ENCODE results near the gene VGLL4.
"Not testable (repeated sequence)": the region's sequence is repeated elsewhere in the genome, so short reads cannot be mapped to it uniquely, and the experiment has no call there.

Gene VGLL4

DNA sequence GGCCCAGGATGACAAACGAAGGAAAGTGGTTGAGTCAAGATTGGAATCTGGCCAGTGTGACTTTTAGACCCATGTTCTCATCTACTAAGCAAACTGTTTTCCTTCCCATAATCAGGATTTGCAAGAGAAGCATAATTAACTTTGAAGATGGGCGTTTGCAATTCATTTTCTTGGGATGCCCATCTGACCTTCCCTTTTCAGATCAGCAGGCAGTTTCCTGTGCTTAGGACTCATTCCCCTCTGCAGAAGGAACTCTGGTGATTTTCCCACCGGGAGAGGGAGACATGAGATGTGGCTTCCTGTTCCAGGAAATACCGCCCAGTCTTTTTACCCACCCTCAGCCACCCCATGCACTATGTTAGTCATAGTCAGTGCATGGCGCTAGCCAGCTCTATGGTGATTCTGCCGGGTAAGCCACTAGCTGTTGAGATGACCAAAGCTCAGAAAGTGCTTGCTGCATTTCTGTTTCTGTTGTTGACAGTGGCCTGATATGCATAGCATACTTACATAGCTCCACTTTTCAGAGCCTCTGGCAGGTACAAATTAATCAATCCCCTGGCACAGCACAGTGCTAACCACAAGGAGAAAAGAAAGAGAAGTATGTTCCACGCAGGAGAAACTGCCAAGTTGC, 129.4 kb downstream of the VGLL4 start:
- H4K20me1 ChIP-seq (ENCODE audit: low read depth, low read length), result no peaks in the 10 kb centered on the region
- no peak overlapping the region for H3K4me3 ChIP-seq (ENCODE audit: insufficient read depth, low read length, poor library complexity, severe bottlenecking)
- 0 out of 2 replicates have a peak, but pooled peaks cover 4% of the 10 kb centered on the region for H3F3A ChIP-seq (ENCODE audit: insufficient read depth)
- H3K79me2 ChIP-seq (ENCODE audit: insufficient read depth, low read length), result no peaks in the 10 kb centered on the region
- no peaks in the 10 kb centered on the region for H3K27me3 ChIP-seq (ENCODE audit: low read length)
- H3K36me3 ChIP-seq (ENCODE audit: low read length), result no peaks in the 10 kb centered on the region
- no peaks in the 10 kb centered on the region for H3K9me2 ChIP-seq (replicated peaks; ENCODE audit: insufficient read depth, low read length)
- H3K27ac ChIP-seq (ENCODE audit: low read depth, low read length), result no peak overlapping the region
- no peak for TF ChIP-seq EZH2phosphoT487 (conservative IDR thresholded peaks at IDR 0.05; ENCODE audit: low read length)
- TF ChIP-seq, protein P1, sequence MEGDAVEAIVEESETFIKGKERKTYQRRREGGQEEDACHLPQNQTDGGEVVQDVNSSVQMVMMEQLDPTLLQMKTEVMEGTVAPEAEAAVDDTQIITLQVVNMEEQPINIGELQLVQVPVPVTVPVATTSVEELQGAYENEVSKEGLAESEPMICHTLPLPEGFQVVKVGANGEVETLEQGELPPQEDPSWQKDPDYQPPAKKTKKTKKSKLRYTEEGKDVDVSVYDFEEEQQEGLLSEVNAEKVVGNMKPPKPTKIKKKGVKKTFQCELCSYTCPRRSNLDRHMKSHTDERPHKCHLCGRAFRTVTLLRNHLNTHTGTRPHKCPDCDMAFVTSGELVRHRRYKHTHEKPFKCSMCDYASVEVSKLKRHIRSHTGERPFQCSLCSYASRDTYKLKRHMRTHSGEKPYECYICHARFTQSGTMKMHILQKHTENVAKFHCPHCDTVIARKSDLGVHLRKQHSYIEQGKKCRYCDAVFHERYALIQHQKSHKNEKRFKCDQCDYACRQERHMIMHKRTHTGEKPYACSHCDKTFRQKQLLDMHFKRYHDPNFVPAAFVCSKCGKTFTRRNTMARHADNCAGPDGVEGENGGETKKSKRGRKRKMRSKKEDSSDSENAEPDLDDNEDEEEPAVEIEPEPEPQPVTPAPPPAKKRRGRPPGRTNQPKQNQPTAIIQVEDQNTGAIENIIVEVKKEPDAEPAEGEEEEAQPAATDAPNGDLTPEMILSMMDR (IDR thresholded peaks at IDR 0.05; ENCODE audit: insufficient read depth, low read length, poor library complexity, severe bottlenecking), result no peak
- H3K9ac ChIP-seq (ENCODE audit: low read length), result no peak overlapping the region
- H2AFZ ChIP-seq (ENCODE audit: low read depth, low read length, severe bottlenecking), result no peak overlapping the region
- H3K4me2 ChIP-seq (ENCODE audit: low read depth, low read length, poor library complexity, severe bottlenecking), result no peak overlapping the region
- no peaks in the 10 kb centered on the region for H3K9me3 ChIP-seq (ENCODE audit: insufficient read depth, low read length)

DNA sequence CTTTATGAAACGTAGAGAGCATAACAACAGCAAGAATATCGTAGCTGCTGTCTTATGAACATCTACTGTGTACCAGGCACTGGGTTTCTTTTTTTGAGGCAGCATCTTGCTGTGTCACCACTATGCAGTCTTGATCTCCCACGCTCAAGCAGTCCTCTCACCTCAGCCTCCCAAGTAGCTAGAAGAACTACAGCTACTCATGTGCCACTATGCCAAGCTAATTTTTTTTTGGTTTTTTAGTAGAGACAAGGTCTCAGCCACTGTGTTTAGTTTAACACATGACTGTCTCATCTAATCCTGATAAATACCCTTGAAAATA, 129.9 kb downstream of the VGLL4 start:
- H3K4me2 ChIP-seq (ENCODE audit: low read depth, low read length, poor library complexity, severe bottlenecking), result no peak overlapping the region
- H3K36me3 ChIP-seq (ENCODE audit: low read length), result no peaks in the 10 kb centered on the region

DNA sequence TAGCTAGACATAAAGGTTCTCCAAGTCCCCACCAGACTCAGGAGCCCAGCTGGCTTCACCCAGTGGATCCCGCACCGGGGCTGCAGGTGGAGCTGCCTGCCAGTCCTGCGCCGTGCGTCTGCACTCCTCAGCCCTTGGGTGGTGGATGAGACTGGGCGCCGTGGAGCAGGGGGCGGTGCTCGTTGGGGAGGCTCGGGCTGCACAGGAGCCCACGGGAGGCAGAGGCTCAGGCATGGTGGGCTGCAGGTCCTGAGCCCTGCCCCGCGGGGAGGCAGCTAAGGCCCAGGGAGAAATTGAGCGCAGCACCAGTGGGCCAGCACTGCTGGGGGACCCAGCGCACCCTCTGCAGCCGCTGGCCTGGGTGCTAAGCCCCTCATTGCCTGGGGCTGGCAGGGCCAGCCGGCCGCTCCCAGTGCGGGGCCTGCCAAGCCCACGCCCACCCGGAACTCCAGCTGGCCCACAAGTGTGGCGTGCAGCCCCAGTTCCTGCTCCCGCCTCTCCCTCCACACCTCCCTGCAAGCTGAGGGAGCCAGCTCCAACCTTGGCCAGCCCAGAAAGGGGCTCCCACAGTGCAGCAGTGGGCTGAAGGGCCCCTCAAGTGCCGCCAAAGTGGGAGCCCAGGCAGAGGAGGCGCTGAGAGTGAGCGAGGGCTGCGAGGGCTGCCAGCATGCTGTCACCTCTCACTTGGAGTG, 130.4 kb downstream of the VGLL4 start:
- not testable (repeated sequence) for H3K27me3 ChIP-seq (ENCODE audit: low read length); H3K4me2 ChIP-seq (ENCODE audit: low read depth, low read length, poor library complexity, severe bottlenecking); H3K27ac ChIP-seq (ENCODE audit: low read depth, low read length); H3K79me2 ChIP-seq (ENCODE audit: insufficient read depth, low read length); H2AFZ ChIP-seq (ENCODE audit: low read depth, low read length, severe bottlenecking); H3K9me3 ChIP-seq (ENCODE audit: insufficient read depth, low read length); H3K4me3 ChIP-seq (ENCODE audit: insufficient read depth, low read length, poor library complexity, severe bottlenecking); H3K36me3 ChIP-seq (ENCODE audit: low read length); H3K9me2 ChIP-seq (replicated peaks; ENCODE audit: insufficient read depth, low read length); H3F3A ChIP-seq (ENCODE audit: insufficient read depth); H4K20me1 ChIP-seq (ENCODE audit: low read depth, low read length); H3K9ac ChIP-seq (ENCODE audit: low read length)

More for the DNA sequence above, 129.9 kb downstream of the VGLL4 start:
- TF ChIP-seq, protein P1 (IDR thresholded peaks at IDR 0.05; ENCODE audit: insufficient read depth, low read length, poor library complexity, severe bottlenecking), result no peak
- no peak for TF ChIP-seq EZH2phosphoT487 (conservative IDR thresholded peaks at IDR 0.05; ENCODE audit: low read length)
- Histone ChIP-seq H3K27me3 (ENCODE audit: low read length) (no peaks in the 10 kb centered on the region), H3F3A (ENCODE audit: insufficient read depth) (0 out of 2 replicates have a peak, but pooled peaks cover 8% of the 10 kb centered on the region), H3K9me2 (replicated peaks; ENCODE audit: insufficient read depth, low read length) (no peaks in the 10 kb centered on the region), H3K9me3 (ENCODE audit: insufficient read depth, low read length) (no peaks in the 10 kb centered on the region), H4K20me1 (ENCODE audit: low read depth, low read length) (no peaks in the 10 kb centered on the region), H2AFZ (ENCODE audit: low read depth, low read length, severe bottlenecking) (no peak overlapping the region), H3K79me2 (ENCODE audit: insufficient read depth, low read length) (no peaks in the 10 kb centered on the region), H3K27ac (ENCODE audit: low read depth, low read length) (no peak overlapping the region), H3K4me3 (ENCODE audit: insufficient read depth, low read length, poor library complexity, severe bottlenecking) (no peak overlapping the region), H3K9ac (ENCODE audit: low read length) (no peak overlapping the region)

DNA sequence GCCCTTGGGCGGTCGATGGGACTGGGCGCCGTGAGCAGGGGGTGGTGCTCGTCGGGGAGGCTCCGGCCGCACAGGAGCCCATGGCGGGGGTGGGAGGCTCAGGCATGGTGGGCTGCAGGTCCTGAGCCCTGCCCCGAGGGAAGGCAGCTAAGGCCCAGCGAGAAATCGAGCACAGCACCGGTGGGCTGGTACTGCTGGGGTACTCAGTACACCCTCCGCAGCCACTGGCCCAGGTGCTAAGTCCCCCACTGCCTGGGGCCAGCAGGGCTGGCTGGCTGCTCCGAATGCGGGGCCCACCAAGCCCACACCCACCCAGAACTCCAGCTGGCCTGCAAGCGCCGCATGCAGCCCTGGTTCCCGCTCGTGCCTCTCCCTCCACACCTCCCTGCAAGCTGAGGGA, 132.1 kb downstream of the VGLL4 start:
- H3K27me3 ChIP-seq (ENCODE audit: low read length); H3K36me3 ChIP-seq (ENCODE audit: low read length); H3K4me3 ChIP-seq (ENCODE audit: insufficient read depth, low read length, poor library complexity, severe bottlenecking); H3K27ac ChIP-seq (ENCODE audit: low read depth, low read length); H3F3A ChIP-seq (ENCODE audit: insufficient read depth); H3K4me2 ChIP-seq (ENCODE audit: low read depth, low read length, poor library complexity, severe bottlenecking); H3K9ac ChIP-seq (ENCODE audit: low read length); H3K9me3 ChIP-seq (ENCODE audit: insufficient read depth, low read length); H4K20me1 ChIP-seq (ENCODE audit: low read depth, low read length); H3K79me2 ChIP-seq (ENCODE audit: insufficient read depth, low read length); H2AFZ ChIP-seq (ENCODE audit: low read depth, low read length, severe bottlenecking); H3K9me2 ChIP-seq (replicated peaks; ENCODE audit: insufficient read depth, low read length): not testable (repeated sequence)
